ENCODE measurements around the gene CELSR3.

The CELSR3 gene

GRCh38 chr3:48661501-48662144 lies 1.1 kb downstream of the CELSR3 start:
- no peak for DNase-seq (ENCODE audit: low read depth)

GRCh38 chr3:48660800-48661400 lies 1.8 kb downstream of the CELSR3 start:
- no peak for DNase-seq (ENCODE audit: low read depth)

GRCh38 chr3:48656841-48657281 lies 5.8 kb downstream of the CELSR3 start:
- no peak for DNase-seq (ENCODE audit: low read depth)

GRCh38 chr3:48656061-48656840 lies 6.4 kb downstream of the CELSR3 start:
- no peak for DNase-seq (ENCODE audit: low read depth)

GRCh38 chr3:48655606-48656005 lies 7.1 kb downstream of the CELSR3 start:
- DNase-seq (ENCODE audit: low read depth), result no peak

GRCh38 chr3:48655063-48655462 lies 7.6 kb downstream of the CELSR3 start:
- no peak for DNase-seq (ENCODE audit: low read depth)

- no peak for DNase-seq (ENCODE audit: low read depth)
Observed at GRCh38 chr3:48652923-48653715, 9.6 kb downstream of the CELSR3 start.

GRCh38 chr3:48651771-48652170 lies 10.9 kb downstream of the CELSR3 start:
- no peak for DNase-seq (ENCODE audit: low read depth)

- DNase-seq (ENCODE audit: low read depth), result no peak
Observed at GRCh38 chr3:48650723-48651122, 12.0 kb downstream of the CELSR3 start.

- DNase-seq (ENCODE audit: low read depth), result no peak
Observed at GRCh38 chr3:48648188-48648850, 14.4 kb downstream of the CELSR3 start.

- no peak for DNase-seq (ENCODE audit: low read depth)
Observed at GRCh38 chr3:48647714-48648113, 15.0 kb downstream of the CELSR3 start.

GRCh38 chr3:48644898-48645760 lies 17.6 kb downstream of the CELSR3 start:
- no peak for DNase-seq (ENCODE audit: low read depth)

- no peak for DNase-seq (ENCODE audit: low read depth)
Observed at GRCh38 chr3:48642605-48643004, 20.1 kb downstream of the CELSR3 start.

- no peak for DNase-seq (ENCODE audit: low read depth)
Observed at GRCh38 chr3:48641396-48641795, 21.3 kb downstream of the CELSR3 start.

GRCh38 chr3:48639944-48640606 lies 22.6 kb downstream of the CELSR3 start:
- no peak for DNase-seq (ENCODE audit: low read depth)

GRCh38 chr3:48637305-48637704 lies 25.4 kb downstream of the CELSR3 start:
- no peak for DNase-seq (ENCODE audit: low read depth)

- no peak for DNase-seq (ENCODE audit: low read depth)
Observed at GRCh38 chr3:48636149-48636655, 26.5 kb downstream of the CELSR3 start.

- peak; percentile 74 for DNase-seq (ENCODE audit: low read depth)
Observed at GRCh38 chr3:48635222-48636021, 27.3 kb downstream of the CELSR3 start, which contains the start of gene SLC26A6. TSS of gene SLC26A6 (minus strand) at chr3:48635461. CDS start at chr3:48635393, 68 bp downstream.

GRCh38 chr3:48634661-48635221 lies 27.9 kb downstream of the CELSR3 start:
- peak; percentile 17 for DNase-seq (ENCODE audit: low read depth)
